ENCODE measurements around the gene NCK1. TPM values are rescaled to one million over a fixed set of nuclear protein-coding genes. Genes with fewer than 3 reads are reported as not detected.
A peak's percentile ranks its signal among the peaks of the same experiment; 100 is the strongest.

Gene NCK1
- total RNA-seq, 1 experiment from 2014 or later: 25.6 TPM

DNA sequence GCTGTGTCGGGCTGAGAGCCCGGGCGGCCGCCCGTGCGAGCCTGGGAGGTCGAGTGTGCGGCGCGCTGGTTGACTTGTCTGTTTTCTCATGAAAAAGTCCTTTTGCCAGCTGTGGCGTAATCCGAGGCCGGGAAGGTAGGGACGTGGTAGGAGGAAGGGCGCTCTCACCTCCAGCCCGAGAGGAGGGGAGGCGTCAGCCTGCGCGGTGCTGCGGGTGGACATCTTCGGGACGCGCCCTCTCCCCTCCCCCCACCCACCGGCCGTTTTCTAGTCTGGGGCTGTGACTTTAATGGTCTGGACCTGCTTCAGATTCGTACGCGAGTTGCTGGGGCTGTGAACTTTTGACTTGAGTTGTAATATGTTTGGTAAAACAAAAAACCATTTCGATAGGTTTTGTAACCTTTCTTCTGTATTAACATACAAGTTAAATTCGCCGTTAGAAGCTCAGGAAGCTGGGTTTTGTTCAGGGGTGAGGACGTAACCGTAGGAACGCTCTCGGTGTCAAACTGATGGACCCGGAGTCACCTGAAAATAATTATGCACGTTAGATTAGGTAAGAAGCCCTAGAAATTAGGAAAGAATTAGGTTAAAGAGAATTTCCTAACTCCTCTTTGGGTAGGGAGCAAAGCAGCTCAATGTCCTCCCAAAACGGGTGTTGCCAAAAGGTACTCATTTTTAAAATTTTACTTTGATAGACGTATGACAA lies 762 bp downstream of the NCK1 start:
- Histone ChIP-seq H3K79me2 (ENCODE audit: insufficient read depth, low read length) (peaks cover 49% of the 10 kb centered on the region), H3K4me2 (ENCODE audit: low read length) (peak overlapping the region; percentile 99), H3K9me2 (ENCODE audit: insufficient read depth) (no peaks in the 10 kb centered on the region), H3K27ac (ENCODE audit: low read depth, low read length) (peak overlapping the region; percentile 90), H3K27me3 (ENCODE audit: insufficient read depth, low read length) (no peaks in the 10 kb centered on the region), H3K36me3 (ENCODE audit: control insufficient read depth in 1 of 2, insufficient read depth in 2 of 2, low read length in 2 of 2) (no peaks in the 10 kb centered on the region), H2AFZ (ENCODE audit: low read depth, low read length, poor library complexity, severe bottlenecking) (peak overlapping the region; percentile 86), H3K9me3 (ENCODE audit: control insufficient read depth in 1 of 2, insufficient read depth in 1 of 2, low read depth in 1 of 2, low read length in 2 of 2) (no peaks in the 10 kb centered on the region), H4K20me1 (ENCODE audit: insufficient read depth) (peaks cover 6% of the 10 kb centered on the region), H3K9ac (ENCODE audit: low read length) (peak overlapping the region; percentile 88), H3K4me1 (ENCODE audit: control insufficient read depth in 1 of 2, insufficient read depth in 2 of 2, low read length in 2 of 2) (peaks cover 9 to 20% of the 10 kb centered on the region in 2 experiments; a peak in 3 of 4 replicates), H3K4me3 (replicated peaks in 1 of 2; ENCODE audit: low read depth in 1 of 2, low read length in 2 of 2) (peak overlapping the region; percentile 89 to 97)
- ChIA-PET POLR2A (interaction anchor here (1.0 to 2.1 kb wide), 5 partner anchors 11 to 111 kb away, joined by 3 to 13 read pairs (median 4); partner anchors contain the start of gene STAG1), RAD21 (ENCODE audit: low non-redundant PET in 1 of 2, low total read pairs in 2 of 2, uncharacterized antibody in 2 of 2, unreplicated experiment in 2 of 2) (interaction anchor here in 1 of 2 experiments (1.3 kb wide), 1 partner anchor 110 kb away, joined by 4 read pairs; the partner anchor contains the start of gene STAG1), CTCF (interaction anchor here (3.1 kb wide), 1 partner anchor 151 kb away, joined by 10 read pairs; no protein-coding TSS in a partner anchor)
- BruUV-seq (replicated peaks): no TSS peak
- intact Hi-C loops (cut with micrococcal nuclease): loop anchor here (2.0 to 5.0 kb wide), 2 partner anchors 95 to 110 kb away; partner anchors contain the start of genes IL20RB and STAG1
- DNase-seq (ENCODE audit: low read depth, low spot score) (peak; percentile 24), ATAC-seq (peak; percentile 48)
- TF ChIP-seq TCF7L2 (IDR thresholded peaks at IDR 0.05; ENCODE audit: borderline replicate concordance, extremely low read depth, insufficient read depth, insufficient read length): no peak
- 0 out of 2 replicates have a peak, but pooled peaks have one; percentile 2 for TF ChIP-seq RAD21 (IDR thresholded peaks at IDR 0.05; ENCODE audit: low read depth)
- no peak for TF ChIP-seq CBX3 (IDR thresholded peaks at IDR 0.05; ENCODE audit: low read depth)
- peak; percentile 58 for TF ChIP-seq YY1 (IDR thresholded peaks at IDR 0.05; ENCODE audit: extremely low read depth, insufficient replicate concordance, low read depth, low read length)

DNA sequence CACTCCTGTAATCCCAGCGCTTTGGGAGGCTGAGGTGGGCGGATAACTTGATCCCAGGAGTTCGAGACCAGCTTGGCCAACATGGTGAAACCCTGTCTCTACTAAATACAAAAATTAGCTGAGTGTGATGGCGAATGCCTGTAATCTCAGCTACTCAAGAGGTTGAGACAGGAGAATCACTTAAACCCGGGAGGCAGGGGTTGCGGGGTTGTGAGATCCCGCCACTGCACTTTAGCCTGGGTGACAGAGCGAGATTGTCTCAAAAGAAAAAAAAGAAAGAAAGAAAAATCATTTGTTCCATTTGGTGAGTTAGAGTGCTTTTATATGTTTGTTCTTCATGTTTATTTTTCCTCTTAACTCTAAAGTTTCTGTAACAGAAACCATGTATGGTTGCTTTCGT lies 7.3 kb downstream of the NCK1 start:
- no peak overlapping the region for H3K4me3 ChIP-seq (replicated peaks in 1 of 2; ENCODE audit: low read depth in 1 of 2, low read length in 2 of 2)
- H2AFZ ChIP-seq (ENCODE audit: low read depth, low read length, poor library complexity, severe bottlenecking): no peak overlapping the region
- peaks cover 6% of the 10 kb centered on the region for H4K20me1 ChIP-seq (ENCODE audit: insufficient read depth)
- no peaks in the 10 kb centered on the region for H3K4me1 ChIP-seq (ENCODE audit: control insufficient read depth in 1 of 2, insufficient read depth in 2 of 2, low read length in 2 of 2)
- H3K36me3 ChIP-seq (ENCODE audit: control insufficient read depth in 1 of 2, insufficient read depth in 2 of 2, low read length in 2 of 2): no peaks in the 10 kb centered on the region
- no peak for DNase-seq (ENCODE audit: low read depth, low spot score)
- no peak overlapping the region for H3K9ac ChIP-seq (ENCODE audit: low read length)
- BruUV-seq (replicated peaks): no TSS peak
- ChIA-PET CTCF (no interaction called here), RAD21 (ENCODE audit: low non-redundant PET in 1 of 2, low total read pairs in 2 of 2, uncharacterized antibody in 2 of 2, unreplicated experiment in 2 of 2) (no interaction called here), POLR2A (no interaction called here)
- no peaks in the 10 kb centered on the region for H3K9me3 ChIP-seq (ENCODE audit: control insufficient read depth in 1 of 2, insufficient read depth in 1 of 2, low read depth in 1 of 2, low read length in 2 of 2)
- H3K79me2 ChIP-seq (ENCODE audit: insufficient read depth, low read length): peaks cover 91% of the 10 kb centered on the region
- no peaks in the 10 kb centered on the region for H3K9me2 ChIP-seq (ENCODE audit: insufficient read depth)
- H3K4me2 ChIP-seq (ENCODE audit: low read length): no peak overlapping the region
- H3K27ac ChIP-seq (ENCODE audit: low read depth, low read length): no peak overlapping the region
- intact Hi-C loops (cut with micrococcal nuclease): no loop called here
- ATAC-seq: no peak
- TF ChIP-seq EZH2 (IDR thresholded peaks at IDR 0.05) (no peak), SRF (IDR thresholded peaks at IDR 0.05; ENCODE audit: low read depth) (no peak), SP1 (IDR thresholded peaks at IDR 0.05; ENCODE audit: low read depth) (no peak), TCF7L2 (IDR thresholded peaks at IDR 0.05; ENCODE audit: borderline replicate concordance, extremely low read depth, insufficient read depth, insufficient read length) (no peak), RAD21 (IDR thresholded peaks at IDR 0.05; ENCODE audit: low read depth) (no peak), JUND (IDR thresholded peaks at IDR 0.05) (no peak), CEBPB (IDR thresholded peaks at IDR 0.05; ENCODE audit: low read depth) (no peak)
- TF ChIP-seq, protein P1, sequence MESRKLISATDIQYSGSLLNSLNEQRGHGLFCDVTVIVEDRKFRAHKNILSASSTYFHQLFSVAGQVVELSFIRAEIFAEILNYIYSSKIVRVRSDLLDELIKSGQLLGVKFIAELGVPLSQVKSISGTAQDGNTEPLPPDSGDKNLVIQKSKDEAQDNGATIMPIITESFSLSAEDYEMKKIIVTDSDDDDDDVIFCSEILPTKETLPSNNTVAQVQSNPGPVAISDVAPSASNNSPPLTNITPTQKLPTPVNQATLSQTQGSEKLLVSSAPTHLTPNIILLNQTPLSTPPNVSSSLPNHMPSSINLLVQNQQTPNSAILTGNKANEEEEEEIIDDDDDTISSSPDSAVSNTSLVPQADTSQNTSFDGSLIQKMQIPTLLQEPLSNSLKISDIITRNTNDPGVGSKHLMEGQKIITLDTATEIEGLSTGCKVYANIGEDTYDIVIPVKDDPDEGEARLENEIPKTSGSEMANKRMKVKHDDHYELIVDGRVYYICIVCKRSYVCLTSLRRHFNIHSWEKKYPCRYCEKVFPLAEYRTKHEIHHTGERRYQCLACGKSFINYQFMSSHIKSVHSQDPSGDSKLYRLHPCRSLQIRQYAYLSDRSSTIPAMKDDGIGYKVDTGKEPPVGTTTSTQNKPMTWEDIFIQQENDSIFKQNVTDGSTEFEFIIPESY (IDR thresholded peaks at IDR 0.05; ENCODE audit: extremely low read depth, insufficient replicate concordance, low read length): no peak
- TF ChIP-seq, protein P2, sequence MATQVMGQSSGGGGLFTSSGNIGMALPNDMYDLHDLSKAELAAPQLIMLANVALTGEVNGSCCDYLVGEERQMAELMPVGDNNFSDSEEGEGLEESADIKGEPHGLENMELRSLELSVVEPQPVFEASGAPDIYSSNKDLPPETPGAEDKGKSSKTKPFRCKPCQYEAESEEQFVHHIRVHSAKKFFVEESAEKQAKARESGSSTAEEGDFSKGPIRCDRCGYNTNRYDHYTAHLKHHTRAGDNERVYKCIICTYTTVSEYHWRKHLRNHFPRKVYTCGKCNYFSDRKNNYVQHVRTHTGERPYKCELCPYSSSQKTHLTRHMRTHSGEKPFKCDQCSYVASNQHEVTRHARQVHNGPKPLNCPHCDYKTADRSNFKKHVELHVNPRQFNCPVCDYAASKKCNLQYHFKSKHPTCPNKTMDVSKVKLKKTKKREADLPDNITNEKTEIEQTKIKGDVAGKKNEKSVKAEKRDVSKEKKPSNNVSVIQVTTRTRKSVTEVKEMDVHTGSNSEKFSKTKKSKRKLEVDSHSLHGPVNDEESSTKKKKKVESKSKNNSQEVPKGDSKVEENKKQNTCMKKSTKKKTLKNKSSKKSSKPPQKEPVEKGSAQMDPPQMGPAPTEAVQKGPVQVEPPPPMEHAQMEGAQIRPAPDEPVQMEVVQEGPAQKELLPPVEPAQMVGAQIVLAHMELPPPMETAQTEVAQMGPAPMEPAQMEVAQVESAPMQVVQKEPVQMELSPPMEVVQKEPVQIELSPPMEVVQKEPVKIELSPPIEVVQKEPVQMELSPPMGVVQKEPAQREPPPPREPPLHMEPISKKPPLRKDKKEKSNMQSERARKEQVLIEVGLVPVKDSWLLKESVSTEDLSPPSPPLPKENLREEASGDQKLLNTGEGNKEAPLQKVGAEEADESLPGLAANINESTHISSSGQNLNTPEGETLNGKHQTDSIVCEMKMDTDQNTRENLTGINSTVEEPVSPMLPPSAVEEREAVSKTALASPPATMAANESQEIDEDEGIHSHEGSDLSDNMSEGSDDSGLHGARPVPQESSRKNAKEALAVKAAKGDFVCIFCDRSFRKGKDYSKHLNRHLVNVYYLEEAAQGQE (IDR thresholded peaks at IDR 0.05; ENCODE audit: low read depth): no peak
- no peaks in the 10 kb centered on the region for H3K27me3 ChIP-seq (ENCODE audit: insufficient read depth, low read length)
